ENCODE results near the gene SVOPL.

The SVOPL gene

DNA sequence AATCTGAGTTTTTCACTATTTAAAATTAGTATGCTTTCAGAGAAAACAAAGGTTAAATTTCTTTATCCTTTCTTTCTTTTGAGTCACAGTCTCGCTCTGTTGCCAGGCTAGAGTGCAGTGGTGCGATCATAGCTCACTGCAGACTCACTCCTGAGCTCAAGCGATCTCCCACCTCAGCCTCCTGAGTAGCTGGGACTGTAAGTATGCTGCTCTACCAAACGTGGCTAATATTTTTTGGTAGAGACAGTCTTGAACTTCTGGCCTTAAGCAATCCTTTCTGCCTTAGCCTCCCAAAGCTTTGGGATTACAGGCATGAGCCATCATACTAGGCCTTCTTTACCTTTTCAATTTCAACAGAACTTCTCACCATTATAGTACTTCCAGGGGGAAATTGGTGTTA is 127.4 kb downstream of the SVOPL start:
- no peak overlapping the region for H3K4me3 ChIP-seq (ENCODE audit: low read depth, low read length)
- TF ChIP-seq, protein P1, sequence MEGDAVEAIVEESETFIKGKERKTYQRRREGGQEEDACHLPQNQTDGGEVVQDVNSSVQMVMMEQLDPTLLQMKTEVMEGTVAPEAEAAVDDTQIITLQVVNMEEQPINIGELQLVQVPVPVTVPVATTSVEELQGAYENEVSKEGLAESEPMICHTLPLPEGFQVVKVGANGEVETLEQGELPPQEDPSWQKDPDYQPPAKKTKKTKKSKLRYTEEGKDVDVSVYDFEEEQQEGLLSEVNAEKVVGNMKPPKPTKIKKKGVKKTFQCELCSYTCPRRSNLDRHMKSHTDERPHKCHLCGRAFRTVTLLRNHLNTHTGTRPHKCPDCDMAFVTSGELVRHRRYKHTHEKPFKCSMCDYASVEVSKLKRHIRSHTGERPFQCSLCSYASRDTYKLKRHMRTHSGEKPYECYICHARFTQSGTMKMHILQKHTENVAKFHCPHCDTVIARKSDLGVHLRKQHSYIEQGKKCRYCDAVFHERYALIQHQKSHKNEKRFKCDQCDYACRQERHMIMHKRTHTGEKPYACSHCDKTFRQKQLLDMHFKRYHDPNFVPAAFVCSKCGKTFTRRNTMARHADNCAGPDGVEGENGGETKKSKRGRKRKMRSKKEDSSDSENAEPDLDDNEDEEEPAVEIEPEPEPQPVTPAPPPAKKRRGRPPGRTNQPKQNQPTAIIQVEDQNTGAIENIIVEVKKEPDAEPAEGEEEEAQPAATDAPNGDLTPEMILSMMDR (IDR thresholded peaks at IDR 0.05; ENCODE audit: control insufficient read depth, extremely low read depth, insufficient read depth) = no peak
- no peak for DNase-seq (ENCODE audit: low read depth)

DNA sequence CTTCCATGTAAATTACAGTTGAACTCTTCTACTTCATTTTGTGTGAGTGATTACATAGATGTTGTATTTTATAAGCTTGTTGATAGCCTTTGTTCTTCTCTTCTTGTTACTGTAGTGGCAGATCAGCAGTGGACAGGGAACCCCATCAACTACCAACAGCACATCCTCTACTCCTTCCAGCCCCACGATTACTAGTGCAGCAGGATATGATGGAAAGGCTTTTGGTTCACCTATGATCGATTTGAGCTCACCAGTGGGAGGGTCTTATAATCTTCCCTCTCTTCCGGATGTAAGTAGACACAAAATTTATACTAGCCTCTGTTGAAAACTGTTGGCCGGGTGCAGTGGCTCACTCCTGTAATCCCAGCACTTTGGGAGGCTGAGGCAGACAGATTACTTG is 130.4 kb downstream of the SVOPL start:
- no peak overlapping the region for H3K4me3 ChIP-seq (ENCODE audit: low read depth, low read length)
- no peak for DNase-seq (ENCODE audit: low read depth)
- TF ChIP-seq, protein P1 (IDR thresholded peaks at IDR 0.05; ENCODE audit: control insufficient read depth, extremely low read depth, insufficient read depth) = no peak

DNA sequence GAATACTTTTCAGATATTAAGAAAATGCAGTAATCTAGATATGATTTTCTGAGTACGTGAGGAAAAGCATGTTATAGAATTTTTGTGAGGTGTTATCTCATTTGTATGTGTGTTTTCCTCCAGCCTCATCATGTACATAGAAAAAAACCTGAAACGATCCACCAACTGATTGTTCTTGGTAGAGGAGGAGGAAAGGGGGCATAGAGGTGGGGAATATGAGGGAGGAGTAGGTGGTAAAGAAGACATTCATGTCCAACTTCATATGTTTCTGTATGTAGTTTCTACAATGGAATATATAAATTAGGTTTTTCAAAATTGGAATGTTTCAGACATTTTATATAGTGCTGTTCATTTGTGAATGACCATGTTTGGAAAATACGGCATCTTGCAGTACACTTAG is 131.7 kb downstream of the SVOPL start:
- no peak for DNase-seq (ENCODE audit: low read depth)
- TF ChIP-seq, protein P1 (IDR thresholded peaks at IDR 0.05; ENCODE audit: control insufficient read depth, extremely low read depth, insufficient read depth) = no peak
- H3K4me3 ChIP-seq (ENCODE audit: low read depth, low read length) = no peak overlapping the region

DNA sequence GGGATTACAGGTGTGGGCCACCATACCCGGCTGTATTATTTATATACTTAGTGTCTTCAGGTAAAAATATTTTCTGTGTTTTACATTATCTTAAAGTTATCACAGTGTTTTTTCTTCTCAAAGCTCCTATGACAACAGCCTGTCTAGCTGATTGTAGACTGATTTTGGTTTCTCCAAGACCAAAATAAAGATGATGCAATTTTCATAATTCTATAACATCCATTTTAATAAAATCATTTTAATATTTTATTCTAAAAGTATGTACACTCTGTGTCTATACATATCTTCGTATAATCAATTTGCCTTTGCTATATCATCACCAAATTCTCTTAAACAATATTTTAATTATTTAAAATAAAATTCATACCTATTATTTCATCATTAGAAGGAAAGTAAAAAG is 132.5 kb downstream of the SVOPL start:
- DNase-seq (ENCODE audit: low read depth) = no peak
- TF ChIP-seq, protein P1 (IDR thresholded peaks at IDR 0.05; ENCODE audit: control insufficient read depth, extremely low read depth, insufficient read depth) = no peak
- H3K4me3 ChIP-seq (ENCODE audit: low read depth, low read length) = no peak overlapping the region

DNA sequence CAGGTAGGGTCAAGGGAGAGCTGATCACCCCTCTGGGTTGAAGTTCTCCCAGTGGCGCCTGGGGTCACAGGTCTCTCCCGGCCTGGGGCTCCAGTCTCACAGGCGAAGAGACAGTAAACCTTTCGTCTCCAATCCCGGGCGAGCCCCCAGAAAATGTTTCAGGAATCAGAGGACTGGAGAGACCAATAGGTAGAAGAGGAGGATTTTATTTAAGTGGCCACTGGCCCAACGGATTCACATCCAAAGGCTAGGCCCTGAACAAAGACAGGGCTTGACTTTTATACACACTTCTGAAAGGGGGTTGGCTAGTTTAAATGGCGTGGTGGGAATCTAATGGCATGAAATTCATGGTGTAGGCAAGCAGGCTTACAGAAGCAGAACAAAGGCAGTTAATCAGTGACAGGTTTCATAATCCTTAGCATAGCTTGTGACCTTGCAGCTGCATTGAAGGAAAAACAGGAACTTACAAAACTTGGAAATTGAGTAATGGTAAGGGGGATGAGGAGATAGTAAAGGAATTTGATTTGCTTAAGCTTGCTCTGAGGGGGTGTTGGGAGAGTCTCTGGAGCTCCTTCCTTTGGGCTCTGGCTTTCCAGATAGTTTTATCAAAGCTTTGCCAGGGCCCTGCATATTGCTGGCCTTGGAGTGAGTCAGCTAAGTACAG is 135.6 kb downstream of the SVOPL start:
- no peak for DNase-seq (ENCODE audit: low read depth)
- H3K4me3 ChIP-seq (ENCODE audit: low read depth, low read length) = no peak overlapping the region

DNA sequence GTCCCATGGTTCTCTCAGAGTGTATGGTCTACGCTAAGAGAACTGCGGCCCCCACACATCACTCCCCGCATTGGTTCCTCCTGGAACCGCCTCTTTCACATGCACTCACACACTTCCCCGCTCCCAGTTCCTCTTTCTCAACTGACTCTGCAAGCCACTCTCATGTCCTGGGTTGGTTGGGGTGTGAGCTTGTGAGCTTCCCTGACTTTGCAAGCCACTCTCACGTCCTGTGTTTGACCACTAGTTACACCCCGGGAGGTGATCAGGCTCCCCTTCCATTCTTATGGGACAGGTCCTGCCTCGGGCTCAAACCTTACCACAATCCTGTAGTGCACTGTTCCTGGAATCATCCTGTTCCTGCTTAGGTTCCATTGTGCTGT is 136.1 kb downstream of the SVOPL start:
- no peak overlapping the region; the same call in 1 of the 2 replicates for H3K4me3 ChIP-seq (ENCODE audit: low read depth, low read length)
- TF ChIP-seq, protein P1 (IDR thresholded peaks at IDR 0.05; ENCODE audit: control insufficient read depth, extremely low read depth, insufficient read depth) = no peak
- no peak for DNase-seq (ENCODE audit: low read depth)

More for the DNA sequence above, 135.6 kb downstream of the SVOPL start:
- TF ChIP-seq, protein P1 (IDR thresholded peaks at IDR 0.05; ENCODE audit: control insufficient read depth, extremely low read depth, insufficient read depth) = no peak

DNA sequence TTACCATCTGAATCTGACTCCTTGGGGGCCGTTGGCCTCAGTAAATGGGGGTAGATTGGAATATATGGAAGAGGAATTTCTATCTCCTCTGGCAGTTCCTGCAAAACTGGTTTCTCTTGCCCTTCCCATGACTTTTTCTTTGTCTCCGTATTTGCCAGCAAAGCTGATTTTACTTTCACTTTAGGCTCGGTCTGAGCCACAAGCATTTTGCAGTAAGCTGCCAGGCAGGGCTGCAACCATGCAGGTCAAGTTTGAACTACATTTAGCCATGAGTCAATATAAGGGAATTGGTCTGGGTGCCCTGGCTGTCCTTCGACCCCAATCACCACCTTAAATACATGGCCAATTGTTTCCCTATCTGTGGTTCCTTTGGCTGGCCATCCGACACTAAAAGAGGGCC is 136.8 kb downstream of the SVOPL start:
- H3K4me3 ChIP-seq (ENCODE audit: low read depth, low read length) = peak overlapping the region; percentile 43
- TF ChIP-seq, protein P1 (IDR thresholded peaks at IDR 0.05; ENCODE audit: control insufficient read depth, extremely low read depth, insufficient read depth) = no peak
- DNase-seq (ENCODE audit: low read depth) = peak; percentile 82
